Stimulated activated CD4-positive, alpha-beta T cell treated with anti-CD3 and anti-CD28 coated beads, TNF-alpha, amount 100 ng/mL, for 1 hour (primary cell): ENCODE results near the gene SPPL2B.

Source experiments
- DNase-seq, 3 donors: peaks; one replicate each; pipeline ENCODE4 v3.0.0-alpha.2; 2020; ENCODE audit warnings: low read depth in 3 of 3, low spot score in 1 of 3

The SPPL2B gene

DNA sequence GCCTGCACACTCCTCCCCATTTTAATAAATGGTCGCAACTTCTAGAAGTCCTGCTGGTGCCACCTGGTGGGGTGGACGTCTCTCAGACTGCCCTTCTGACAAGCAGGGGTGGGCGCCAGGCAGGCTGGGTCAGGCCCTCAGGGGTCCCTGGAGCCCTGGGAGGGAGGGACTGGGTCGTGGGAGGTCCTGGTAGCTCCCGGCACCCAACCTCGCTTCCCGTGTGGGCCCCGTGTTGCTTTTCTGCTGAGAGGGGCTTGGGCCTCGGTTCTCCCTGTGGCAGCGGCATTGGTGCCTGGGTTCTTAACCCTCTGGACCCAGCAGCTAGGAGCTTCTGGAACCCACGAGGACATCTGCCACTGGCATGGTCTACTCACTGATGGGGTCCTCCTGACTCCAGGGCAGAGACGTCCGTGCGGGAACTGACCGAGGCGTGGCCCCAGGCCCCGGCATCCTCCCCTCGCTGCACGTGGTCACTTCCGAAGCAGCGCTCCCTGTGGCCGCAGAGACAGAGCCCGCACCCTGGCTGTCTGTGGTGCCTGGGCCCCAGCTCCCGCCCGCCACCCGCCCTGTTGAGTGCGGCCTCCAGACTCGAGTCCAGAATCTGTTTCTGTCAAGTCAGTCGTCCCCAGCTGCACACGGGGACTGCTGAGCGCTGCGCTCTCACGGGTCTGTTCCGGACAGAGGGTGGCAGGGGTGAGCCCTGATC, 25.6 kb downstream of the SPPL2B start:
- DNase-seq: no peak

GRCh38 chr19:2354670-2355069, 26.2 kb downstream of the SPPL2B start:
- no peak for DNase-seq

DNA sequence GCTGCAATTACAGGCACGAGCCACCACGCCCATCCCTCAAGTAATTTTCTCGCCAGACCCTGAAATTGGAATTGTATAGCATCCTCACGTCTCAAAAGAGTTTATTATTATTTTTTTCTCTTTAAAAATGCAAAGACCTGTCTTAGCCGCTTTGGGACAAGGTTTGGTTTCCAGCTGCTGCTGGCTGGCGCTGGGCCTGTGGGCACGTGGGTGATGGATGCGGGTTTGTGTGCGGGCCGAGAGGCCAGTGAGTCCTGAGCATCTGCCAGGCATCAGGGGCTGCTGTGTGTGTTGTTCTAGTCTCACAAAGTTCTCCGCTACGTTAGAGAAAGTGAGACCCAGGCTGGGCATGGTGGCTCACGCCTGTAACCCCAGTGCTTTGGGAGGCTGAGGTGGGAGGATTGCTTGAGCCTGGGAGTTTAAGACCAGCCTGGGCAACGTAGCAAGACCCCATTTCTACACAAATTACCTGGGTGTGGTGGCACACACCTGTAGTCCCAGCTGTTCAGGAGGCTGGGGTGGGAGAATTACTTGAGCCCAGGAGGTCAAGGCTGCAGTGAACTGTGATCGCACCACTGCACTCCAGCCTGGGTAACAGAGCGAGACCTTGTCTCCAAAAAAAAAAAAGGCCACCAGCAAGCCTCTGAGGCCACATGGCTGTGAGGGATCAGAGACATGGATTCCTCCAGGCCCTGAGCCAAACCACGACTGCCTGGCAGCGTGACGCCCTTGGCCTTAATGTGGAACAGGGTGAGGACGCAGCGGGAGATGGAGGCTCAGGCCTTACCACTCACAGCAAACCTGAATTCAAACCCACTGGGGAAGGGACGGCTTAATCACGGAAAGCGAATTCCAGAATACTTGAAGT, 26.9 kb downstream of the SPPL2B start:
- DNase-seq: no peak

DNA sequence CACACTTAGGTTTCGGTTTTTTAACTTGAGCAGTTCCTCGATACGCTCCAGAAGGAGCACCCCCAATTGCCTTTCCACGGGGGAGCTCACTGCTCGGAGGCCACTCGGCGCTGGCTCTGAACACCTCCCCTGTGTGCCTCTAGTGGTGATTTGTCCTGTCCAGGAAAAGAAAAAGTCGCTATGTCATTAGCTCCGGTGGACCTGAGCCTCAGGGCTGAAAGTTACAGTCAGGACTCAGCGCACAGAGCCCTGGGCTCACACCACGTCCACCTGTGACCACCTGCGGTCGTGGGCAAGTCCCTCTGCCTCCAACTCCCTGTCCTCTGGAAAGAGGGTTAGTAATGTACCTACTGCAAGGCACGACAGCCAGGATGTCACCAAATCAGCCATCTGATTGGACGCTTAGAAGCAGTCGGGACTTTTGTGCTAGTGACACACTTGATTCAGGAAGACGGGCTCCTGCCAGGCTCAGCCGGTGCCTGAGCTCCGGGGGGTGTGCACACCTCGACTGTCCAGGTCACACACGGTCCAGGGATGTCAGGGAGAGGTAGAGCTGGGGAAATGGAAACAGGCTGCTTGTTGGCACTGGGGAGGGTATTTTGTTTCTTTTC, 27.7 kb downstream of the SPPL2B start:
- DNase-seq: no peak

DNA sequence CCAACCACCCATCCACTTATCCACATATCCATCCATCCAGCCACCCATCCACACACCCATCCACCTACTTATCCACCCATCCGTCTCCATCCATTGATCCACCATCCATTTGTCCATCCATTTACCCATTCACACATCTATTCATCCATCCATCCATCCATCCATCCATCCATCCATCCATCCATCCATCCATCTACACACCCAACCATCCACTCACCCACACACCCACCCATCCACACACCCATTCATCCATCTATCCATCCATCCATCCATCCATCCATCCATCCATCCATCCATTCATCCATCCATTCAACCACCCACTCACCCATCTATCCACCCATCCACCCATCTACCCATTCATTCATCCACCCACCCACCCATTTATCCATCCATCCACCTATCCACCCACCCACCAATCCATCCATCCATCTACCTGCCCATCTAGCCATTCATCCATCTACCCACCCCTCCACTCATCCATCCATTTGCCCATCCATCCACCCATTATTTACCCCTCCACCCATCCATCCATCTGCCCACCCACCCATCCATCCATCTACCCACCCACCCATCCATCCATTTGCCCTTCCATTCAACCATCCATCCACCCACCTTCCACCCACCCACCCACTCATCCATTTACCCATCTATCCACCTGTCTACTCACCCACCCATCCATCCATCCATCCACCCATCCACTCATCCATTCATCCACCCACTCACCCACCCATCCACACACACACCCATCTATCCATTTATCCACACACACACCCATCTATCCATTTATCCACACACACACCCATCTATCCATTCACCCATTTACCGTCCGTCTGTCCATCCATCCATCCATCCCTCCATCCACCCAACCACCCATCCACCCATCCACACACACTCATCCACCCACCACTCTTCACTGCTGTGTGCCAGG, 29.1 kb downstream of the SPPL2B start:
- no peak for DNase-seq

GRCh38 chr19:2358548-2359173, 30.2 kb downstream of the SPPL2B start:
- DNase-seq: no peak

DNA sequence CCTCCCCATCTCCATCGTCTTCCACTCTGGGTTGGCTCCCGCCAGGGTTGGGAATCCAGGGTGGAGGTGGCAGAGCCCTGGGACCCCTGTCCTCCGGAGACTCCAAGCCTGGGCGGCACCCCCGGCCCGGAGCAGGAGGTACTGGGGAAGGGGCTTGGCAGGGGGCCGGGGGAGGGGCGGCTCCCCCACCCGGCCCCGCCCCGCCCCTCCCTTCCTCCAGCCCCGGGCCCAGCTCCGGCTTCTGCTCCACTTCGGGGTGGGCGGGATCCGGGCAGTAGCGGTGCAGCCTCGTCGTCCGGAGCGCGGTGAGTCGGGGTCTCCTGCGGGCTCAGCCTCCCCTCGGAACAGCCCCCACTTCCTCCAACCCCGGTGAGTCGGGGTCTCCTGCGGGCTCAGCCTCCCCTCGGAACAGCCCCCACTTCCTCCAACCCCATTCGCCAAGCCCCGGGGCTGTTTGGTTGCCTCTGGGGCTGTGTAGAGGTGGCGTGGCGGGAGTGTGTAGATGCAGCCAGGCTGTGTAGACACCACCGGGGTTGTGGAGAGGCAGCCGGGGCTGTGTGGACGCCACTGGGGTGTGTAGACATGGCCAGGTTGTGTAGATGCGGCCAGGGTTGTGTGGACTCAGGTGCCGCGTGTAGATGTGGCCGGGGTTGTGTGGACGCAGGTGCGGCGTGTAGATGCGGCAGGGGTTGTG, 31.7 kb downstream of the SPPL2B start, which contains the start of gene TMPRSS9:
Gene TMPRSS9 (plus strand): TSS at position 274 of the 694 bp plus-strand sequence. CDS start 29,521 bp downstream, outside the sequence.
- no peak for DNase-seq

DNA sequence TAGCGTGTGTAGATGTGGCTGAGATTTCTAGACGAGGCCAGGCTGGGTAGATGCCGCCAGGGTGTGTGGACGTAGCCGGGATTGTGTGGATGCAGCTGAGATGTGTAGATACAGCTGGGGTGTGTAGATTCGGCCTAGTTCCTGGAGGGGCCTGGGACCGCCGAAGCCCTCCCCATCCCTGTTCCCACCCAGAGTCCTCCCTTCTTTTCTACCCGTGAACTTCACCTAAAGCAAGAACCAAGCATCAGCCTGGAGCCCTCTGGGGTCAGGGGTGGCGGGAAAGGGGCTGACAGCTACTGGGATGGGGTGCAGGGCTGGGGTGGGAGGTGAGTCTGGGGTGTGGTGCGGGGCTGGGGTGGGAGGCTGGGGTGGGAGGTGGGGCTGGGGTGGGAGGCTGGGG, 32.3 kb downstream of the SPPL2B start:
- no peak for DNase-seq

DNA sequence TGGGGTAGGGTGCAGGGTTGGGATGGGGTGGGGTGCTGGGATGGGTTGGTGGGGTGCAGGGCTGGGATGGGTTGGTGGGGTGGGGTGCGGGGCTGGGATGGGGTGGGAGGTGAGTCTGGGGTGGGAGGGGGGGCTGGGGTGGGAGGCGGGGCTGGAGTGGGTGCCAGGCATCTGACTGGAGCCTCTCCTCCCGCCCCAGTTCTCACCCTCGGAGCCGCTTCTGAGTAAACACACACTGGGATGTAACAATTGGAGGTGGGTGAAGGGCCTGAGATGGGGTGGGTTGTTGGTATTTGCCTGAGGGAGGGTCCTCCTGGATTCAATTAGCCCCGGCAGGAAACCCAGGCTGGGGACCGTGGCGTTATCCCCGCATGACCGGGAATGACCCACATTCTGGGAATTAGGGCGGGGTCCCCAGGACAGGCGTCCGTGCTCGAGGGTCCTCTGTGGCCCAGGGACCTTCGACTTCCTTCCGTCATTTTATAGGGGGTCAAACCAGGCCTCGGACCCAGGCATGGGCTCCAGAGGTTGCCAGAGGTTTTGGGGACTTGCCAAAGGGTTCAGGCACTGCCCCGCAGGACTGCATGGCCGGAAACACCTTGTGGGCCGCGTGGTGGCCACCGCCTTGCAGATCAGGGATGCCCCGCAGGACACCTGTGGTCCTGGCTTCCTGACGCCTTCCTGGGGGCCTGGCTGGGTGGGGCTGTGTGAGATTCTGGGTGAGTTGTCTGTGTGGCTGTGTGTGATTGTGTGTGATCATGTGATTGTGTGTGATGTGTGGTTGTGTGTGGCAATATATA, 33.0 kb downstream of the SPPL2B start:
- DNase-seq: no peak

- DNase-seq: no peak
These were observed 33.8 kb downstream of the SPPL2B start for GRCh38 chr19:2362046-2362969.

DNA sequence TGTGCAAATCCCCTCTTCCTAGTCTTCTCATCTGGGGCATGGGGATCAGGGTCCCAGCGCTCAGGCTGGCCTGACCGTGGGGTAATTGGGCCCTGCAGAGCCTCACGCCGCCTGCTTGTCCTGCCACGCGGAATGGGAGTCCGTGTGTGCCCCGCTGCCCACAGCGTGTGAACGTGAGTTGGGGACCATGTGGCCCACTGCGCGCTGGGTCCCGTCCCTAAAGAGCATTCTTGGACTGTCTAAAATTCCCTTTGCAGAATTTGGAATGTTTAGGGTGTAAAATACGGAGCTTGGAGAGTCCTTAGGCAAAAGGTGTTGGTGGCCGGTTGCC, 34.5 kb downstream of the SPPL2B start:
- no peak for DNase-seq

DNA sequence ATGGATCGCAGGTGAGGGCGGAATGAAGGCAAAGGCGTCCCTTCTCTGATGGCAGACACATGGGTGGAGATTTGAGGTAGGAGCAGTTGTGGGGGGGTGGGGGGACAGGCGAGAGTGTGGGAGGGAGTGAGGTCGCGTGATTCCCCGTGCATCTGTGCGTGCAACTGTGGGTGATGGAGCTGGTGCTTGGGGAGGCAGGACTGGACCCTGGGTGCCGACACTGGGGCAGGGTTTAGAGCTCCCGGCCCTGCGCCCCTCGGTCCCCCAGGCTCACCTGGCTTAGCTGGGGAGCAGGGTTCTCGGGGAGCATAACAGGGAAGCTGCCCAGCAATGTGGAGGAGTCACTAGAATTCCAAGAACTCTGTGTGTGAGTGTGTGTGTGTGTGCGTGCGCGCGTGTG, 34.9 kb downstream of the SPPL2B start:
- no peak for DNase-seq

GRCh38 chr19:2365201-2365970, 36.9 kb downstream of the SPPL2B start:
- DNase-seq: no peak

DNA sequence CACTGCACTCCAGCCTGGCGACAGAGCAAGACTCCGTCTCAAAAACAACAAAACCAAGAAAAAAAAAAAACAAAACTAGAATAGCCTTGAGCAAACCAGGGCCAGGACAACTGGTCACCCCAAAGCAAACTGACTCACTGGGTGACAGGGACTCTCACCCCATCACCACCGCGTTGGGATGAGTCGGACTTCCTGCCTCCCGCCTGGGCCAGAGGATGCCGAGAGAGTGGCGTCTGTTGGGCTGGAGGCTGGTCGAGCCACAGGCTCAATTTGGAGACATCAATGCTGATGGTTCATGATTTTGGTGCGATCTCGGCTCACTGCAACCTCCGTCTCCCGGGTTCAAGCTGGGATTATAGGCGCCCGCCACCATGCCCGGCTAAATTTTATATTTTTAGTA, 43.2 kb downstream of the SPPL2B start:
- no peak for DNase-seq

GRCh38 chr19:2372076-2372612, 43.7 kb downstream of the SPPL2B start:
- DNase-seq: no peak

DNA sequence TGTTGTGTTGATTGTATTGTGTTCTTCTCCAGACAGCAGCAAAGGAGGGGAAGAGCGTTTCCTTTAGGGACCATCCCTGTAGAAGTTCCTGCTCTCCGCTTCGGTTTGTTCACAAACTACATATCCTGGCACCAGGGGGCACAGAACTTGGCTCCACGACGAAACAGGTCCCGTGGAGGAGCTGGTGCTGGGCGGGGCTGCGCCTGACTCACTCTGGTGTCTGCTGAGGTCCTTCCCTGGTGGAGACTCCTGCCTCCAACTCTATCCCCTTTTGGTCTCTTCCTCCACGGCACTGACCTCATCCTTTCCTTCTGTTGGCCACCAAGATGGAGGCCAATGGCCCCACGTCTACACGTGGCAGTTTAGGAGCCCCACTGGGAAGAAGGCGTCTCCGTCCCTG, 46.3 kb downstream of the SPPL2B start:
- DNase-seq: no peak
